ENCODE data around the gene PIM1.
A peak's percentile ranks its signal among the peaks of the same experiment; 100 is the strongest.

Gene PIM1

GRCh38 chr6:37140145-37140544 lies 29.8 kb upstream of the PIM1 start:
- peak overlapping the region; percentile 27 for H3K27ac ChIP-seq (ENCODE audit: low read depth, low read length)

GRCh38 chr6:37141281-37142049 lies 28.5 kb upstream of the PIM1 start:
- Histone ChIP-seq H3K4ac (ENCODE audit: low read depth, low read length) (peak overlapping the region; percentile 71), H3K4me2 (ENCODE audit: low read length) (peak overlapping the region; percentile 5), H3K23ac (ENCODE audit: low read length) (no peak overlapping the region), H3K27ac (ENCODE audit: low read depth, low read length) (peak overlapping the region; percentile 88), H2AK5ac (ENCODE audit: low read length) (no peak overlapping the region), H2BK120ac (ENCODE audit: low read depth, low read length) (peak overlapping the region; percentile 88), H3K18ac (ENCODE audit: low read length) (peak overlapping the region; percentile 96), H3K9ac (ENCODE audit: low read length) (peak overlapping the region; percentile 31), H3K4me3 (ENCODE audit: low read length) (no peak overlapping the region), H3K79me2 (ENCODE audit: control insufficient read depth, insufficient read depth, low read length) (peaks cover under 1% of the 10 kb centered on the region), H4K8ac (ENCODE audit: low read depth, low read length) (no peak overlapping the region), H3K36me3 (ENCODE audit: control insufficient read depth, insufficient read depth, low read length) (no peaks in the 10 kb centered on the region), H3K4me1 (ENCODE audit: control insufficient read depth, low read depth, low read length) (peaks cover 14% of the 10 kb centered on the region), H2BK15ac (replicated peaks; ENCODE audit: low read depth) (no peak overlapping the region), H3K27me3 (ENCODE audit: insufficient read depth, low read length, poor library complexity) (no peaks in the 10 kb centered on the region), H4K5ac (ENCODE audit: low read length) (no peak overlapping the region), H3K56ac (ENCODE audit: low read length) (peak overlapping the region; percentile 69), H2BK5ac (ENCODE audit: low read length) (peak overlapping the region; percentile 72), H3K79me1 (ENCODE audit: low read length) (no peaks in the 10 kb centered on the region)
- WGBS (ENCODE audit: extremely low coverage, insufficient coverage, low lambda C conversion rate), result no CpG with 5 or more reads among the region's 5 CpGs
- DNase-seq, result peak; percentile 96

More at GRCh38 chr6:37140145-37140544, 29.8 kb upstream of the PIM1 start:
- no peaks in the 10 kb centered on the region for H3K79me1 ChIP-seq (ENCODE audit: low read length)
- DNase-seq, result no peak
- H3K56ac ChIP-seq (ENCODE audit: low read length), result no peak overlapping the region
- H3K4me3 ChIP-seq (ENCODE audit: low read length), result no peak overlapping the region
- peaks cover 8% of the 10 kb centered on the region for H3K79me2 ChIP-seq (ENCODE audit: control insufficient read depth, insufficient read depth, low read length)
- H3K18ac ChIP-seq (ENCODE audit: low read length), result peak overlapping the region; percentile 96
- no peaks in the 10 kb centered on the region for H3K27me3 ChIP-seq (ENCODE audit: insufficient read depth, low read length, poor library complexity)
- peak overlapping the region; percentile 52 for H3K4ac ChIP-seq (ENCODE audit: low read depth, low read length)
- H3K36me3 ChIP-seq (ENCODE audit: control insufficient read depth, insufficient read depth, low read length), result no peaks in the 10 kb centered on the region
- H2BK120ac ChIP-seq (ENCODE audit: low read depth, low read length), result peak overlapping the region; percentile 92
- no CpG with 5 or more reads among the region's 3 CpGs for WGBS (ENCODE audit: extremely low coverage, insufficient coverage, low lambda C conversion rate)
- H2BK5ac ChIP-seq (ENCODE audit: low read length), result no peak overlapping the region
- H2AK5ac ChIP-seq (ENCODE audit: low read length), result no peak overlapping the region
- peaks cover 14% of the 10 kb centered on the region for H3K4me1 ChIP-seq (ENCODE audit: control insufficient read depth, low read depth, low read length)
- H4K8ac ChIP-seq (ENCODE audit: low read depth, low read length), result no peak overlapping the region
- peak overlapping the region; percentile 98 for H2BK15ac ChIP-seq (replicated peaks; ENCODE audit: low read depth)
- no peak overlapping the region for H3K9ac ChIP-seq (ENCODE audit: low read length)
- H3K23ac ChIP-seq (ENCODE audit: low read length), result no peak overlapping the region
- H3K4me2 ChIP-seq (ENCODE audit: low read length), result no peak overlapping the region
- H4K5ac ChIP-seq (ENCODE audit: low read length), result no peak overlapping the region

- no peak overlapping the region for H4K8ac ChIP-seq (ENCODE audit: low read depth, low read length)
- H3K27ac ChIP-seq (ENCODE audit: low read depth, low read length), result peak overlapping the region; percentile 88
- peaks cover 14% of the 10 kb centered on the region for H3K4me1 ChIP-seq (ENCODE audit: control insufficient read depth, low read depth, low read length)
- H3K36me3 ChIP-seq (ENCODE audit: control insufficient read depth, insufficient read depth, low read length), result no peaks in the 10 kb centered on the region
- H3K79me1 ChIP-seq (ENCODE audit: low read length), result no peaks in the 10 kb centered on the region
- H4K5ac ChIP-seq (ENCODE audit: low read length), result no peak overlapping the region
- no peak overlapping the region for H3K4me3 ChIP-seq (ENCODE audit: low read length)
- peak overlapping the region; percentile 5 for H3K4me2 ChIP-seq (ENCODE audit: low read length)
- no peaks in the 10 kb centered on the region for H3K79me2 ChIP-seq (ENCODE audit: control insufficient read depth, insufficient read depth, low read length)
- H3K56ac ChIP-seq (ENCODE audit: low read length), result peak overlapping the region; percentile 34
- H2BK15ac ChIP-seq (replicated peaks; ENCODE audit: low read depth), result no peak overlapping the region
- no peak for DNase-seq
- WGBS (ENCODE audit: extremely low coverage, insufficient coverage, low lambda C conversion rate), result no CpG with 5 or more reads among the region's 4 CpGs
- H3K9ac ChIP-seq (ENCODE audit: low read length), result peak overlapping the region; percentile 30
- no peak overlapping the region for H3K23ac ChIP-seq (ENCODE audit: low read length)
- peak overlapping the region; percentile 71 for H3K4ac ChIP-seq (ENCODE audit: low read depth, low read length)
- H2BK5ac ChIP-seq (ENCODE audit: low read length), result peak overlapping the region; percentile 72
- no peak overlapping the region for H2AK5ac ChIP-seq (ENCODE audit: low read length)
- H2BK120ac ChIP-seq (ENCODE audit: low read depth, low read length), result peak overlapping the region; percentile 45
- peak overlapping the region; percentile 76 for H3K18ac ChIP-seq (ENCODE audit: low read length)
- no peaks in the 10 kb centered on the region for H3K27me3 ChIP-seq (ENCODE audit: insufficient read depth, low read length, poor library complexity)
Observed at GRCh38 chr6:37142050-37142614, 27.8 kb upstream of the PIM1 start.

- Histone ChIP-seq H3K79me1 (ENCODE audit: low read length) (no peaks in the 10 kb centered on the region), H3K18ac (ENCODE audit: low read length) (no peak overlapping the region), H2AK5ac (ENCODE audit: low read length) (no peak overlapping the region), H3K4me2 (ENCODE audit: low read length) (no peak overlapping the region), H2BK120ac (ENCODE audit: low read depth, low read length) (no peak overlapping the region), H3K56ac (ENCODE audit: low read length) (no peak overlapping the region), H3K4ac (ENCODE audit: low read depth, low read length) (no peak overlapping the region), H2BK15ac (replicated peaks; ENCODE audit: low read depth) (peak overlapping the region; percentile 85), H3K27ac (ENCODE audit: low read depth, low read length) (no peak overlapping the region), H3K4me3 (ENCODE audit: low read length) (no peak overlapping the region), H3K9ac (ENCODE audit: low read length) (no peak overlapping the region), H3K36me3 (ENCODE audit: control insufficient read depth, insufficient read depth, low read length) (no peaks in the 10 kb centered on the region), H3K4me1 (ENCODE audit: control insufficient read depth, low read depth, low read length) (peaks cover 14% of the 10 kb centered on the region), H3K27me3 (ENCODE audit: insufficient read depth, low read length, poor library complexity) (no peaks in the 10 kb centered on the region), H3K79me2 (ENCODE audit: control insufficient read depth, insufficient read depth, low read length) (no peaks in the 10 kb centered on the region), H4K5ac (ENCODE audit: low read length) (no peak overlapping the region), H4K8ac (ENCODE audit: low read depth, low read length) (no peak overlapping the region), H3K23ac (ENCODE audit: low read length) (no peak overlapping the region), H2BK5ac (ENCODE audit: low read length) (no peak overlapping the region)
- WGBS (ENCODE audit: extremely low coverage, insufficient coverage, low lambda C conversion rate), result no CpG with 5 or more reads among the region's 2 CpGs
- no peak for DNase-seq
Observed at GRCh38 chr6:37143585-37143984, 26.4 kb upstream of the PIM1 start.

GRCh38 chr6:37145443-37145842 lies 24.5 kb upstream of the PIM1 start:
- no peak for DNase-seq
- Histone ChIP-seq H2AK5ac (ENCODE audit: low read length) (no peak overlapping the region), H3K4ac (ENCODE audit: low read depth, low read length) (no peak overlapping the region), H3K18ac (ENCODE audit: low read length) (peak overlapping the region; percentile 84), H3K9ac (ENCODE audit: low read length) (no peak overlapping the region), H3K4me3 (ENCODE audit: low read length) (no peak overlapping the region), H2BK15ac (replicated peaks; ENCODE audit: low read depth) (no peak overlapping the region), H3K56ac (ENCODE audit: low read length) (no peak overlapping the region), H3K27me3 (ENCODE audit: insufficient read depth, low read length, poor library complexity) (no peaks in the 10 kb centered on the region), H3K27ac (ENCODE audit: low read depth, low read length) (no peak overlapping the region), H3K36me3 (ENCODE audit: control insufficient read depth, insufficient read depth, low read length) (no peaks in the 10 kb centered on the region), H3K4me1 (ENCODE audit: control insufficient read depth, low read depth, low read length) (peaks cover 9% of the 10 kb centered on the region), H3K23ac (ENCODE audit: low read length) (no peak overlapping the region), H2BK5ac (ENCODE audit: low read length) (no peak overlapping the region), H3K79me2 (ENCODE audit: control insufficient read depth, insufficient read depth, low read length) (no peaks in the 10 kb centered on the region), H3K4me2 (ENCODE audit: low read length) (no peak overlapping the region), H4K8ac (ENCODE audit: low read depth, low read length) (no peak overlapping the region), H4K5ac (ENCODE audit: low read length) (no peak overlapping the region), H3K79me1 (ENCODE audit: low read length) (no peaks in the 10 kb centered on the region), H2BK120ac (ENCODE audit: low read depth, low read length) (peak overlapping the region; percentile 73)
- no CpG with 5 or more reads among the region's 10 CpGs for WGBS (ENCODE audit: extremely low coverage, insufficient coverage, low lambda C conversion rate)
